ENCODE data around the gene PTTG1.
A peak's percentile ranks its signal among the peaks of the same experiment; 100 is the strongest.
"Not testable (repeated sequence)": the region's sequence is repeated elsewhere in the genome, so short reads cannot be mapped to it uniquely, and the experiment has no call there.

PTTG1 gene

DNA sequence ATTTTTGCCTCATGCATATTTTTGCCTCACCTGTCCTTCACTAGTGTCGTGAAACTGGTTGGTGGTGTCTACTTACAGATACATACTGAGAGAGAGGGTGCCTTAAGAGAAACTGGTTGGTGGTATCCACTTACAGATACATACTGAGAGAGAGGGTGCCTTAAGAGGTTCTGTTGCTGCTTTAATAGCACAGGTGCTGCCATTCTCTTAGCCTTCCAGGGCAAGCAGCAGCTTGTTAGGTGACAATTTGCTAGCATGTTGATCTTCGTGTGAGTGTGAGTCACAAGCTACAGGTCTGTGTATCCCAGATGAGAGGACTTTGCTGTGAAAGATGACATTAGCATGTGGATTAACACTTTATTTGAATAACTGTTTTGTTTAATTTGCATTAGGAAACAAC, 1.4 kb downstream of the PTTG1 start:
- DNase-seq (ENCODE audit: low spot score), result no peak

- no peak for DNase-seq (ENCODE audit: low spot score)
These were observed 6.0 kb downstream of the PTTG1 start for GRCh38 chr5:160427607-160428006.

GRCh38 chr5:160432196-160432595, 10.5 kb downstream of the PTTG1 start:
- DNase-seq (ENCODE audit: low spot score), result no peak

- DNase-seq (ENCODE audit: low spot score), result no peak
These were observed 11.1 kb downstream of the PTTG1 start for GRCh38 chr5:160432787-160433186.

DNA sequence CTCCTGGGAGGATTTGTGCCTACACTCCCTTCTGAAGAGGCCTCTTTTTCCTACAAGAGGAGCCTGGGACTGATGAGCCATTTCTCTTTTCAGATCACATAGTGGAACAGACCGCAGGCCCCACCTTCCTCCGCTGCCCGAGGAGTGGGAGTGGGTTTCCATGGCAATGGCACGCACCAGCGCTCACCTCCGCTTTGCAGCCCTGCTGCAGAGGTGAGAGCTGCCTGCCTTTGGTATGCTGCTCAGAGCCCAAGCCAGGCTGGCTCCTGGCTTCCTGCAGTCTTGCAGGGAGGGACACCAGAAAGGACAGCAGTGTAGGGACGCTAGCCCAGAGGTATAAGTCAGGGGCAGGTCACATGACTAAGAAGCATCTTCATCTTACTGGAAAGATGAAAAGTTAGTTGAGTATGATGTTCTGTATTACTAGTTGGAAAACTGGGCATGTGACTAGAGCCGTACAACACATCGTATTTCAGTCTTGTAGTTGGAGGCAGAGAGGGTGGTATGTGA, 12.4 kb downstream of the PTTG1 start:
- DNase-seq (ENCODE audit: low spot score), result no peak

DNA sequence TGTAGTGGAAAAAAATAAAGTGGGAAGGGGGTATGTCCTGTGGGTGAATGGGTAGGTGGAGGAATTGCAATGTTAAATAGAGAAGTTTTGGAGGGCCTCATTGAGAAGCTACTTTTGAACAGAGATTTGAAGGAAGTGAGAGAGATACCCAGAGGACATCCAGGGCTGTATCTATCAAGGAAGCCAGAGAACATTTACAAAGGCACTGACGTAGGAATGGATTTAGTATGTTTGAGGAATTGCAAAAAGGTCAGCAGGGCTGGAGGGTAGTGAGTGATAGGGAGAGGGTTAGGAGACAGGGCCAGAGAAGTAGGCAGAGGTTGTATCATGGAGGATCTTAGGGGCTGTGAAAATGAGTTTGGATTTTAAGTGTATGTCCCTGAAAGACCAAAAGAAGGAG, 13.9 kb downstream of the PTTG1 start:
- no peak for DNase-seq (ENCODE audit: low spot score)

- DNase-seq (ENCODE audit: low spot score), result no peak
These were observed 14.4 kb downstream of the PTTG1 start for GRCh38 chr5:160436017-160436416.

- not testable (repeated sequence) for DNase-seq (ENCODE audit: low spot score)
These were observed 15.0 kb downstream of the PTTG1 start for GRCh38 chr5:160436661-160437060.

GRCh38 chr5:160437271-160437670, 15.6 kb downstream of the PTTG1 start:
- no peak for DNase-seq (ENCODE audit: low spot score)

DNA sequence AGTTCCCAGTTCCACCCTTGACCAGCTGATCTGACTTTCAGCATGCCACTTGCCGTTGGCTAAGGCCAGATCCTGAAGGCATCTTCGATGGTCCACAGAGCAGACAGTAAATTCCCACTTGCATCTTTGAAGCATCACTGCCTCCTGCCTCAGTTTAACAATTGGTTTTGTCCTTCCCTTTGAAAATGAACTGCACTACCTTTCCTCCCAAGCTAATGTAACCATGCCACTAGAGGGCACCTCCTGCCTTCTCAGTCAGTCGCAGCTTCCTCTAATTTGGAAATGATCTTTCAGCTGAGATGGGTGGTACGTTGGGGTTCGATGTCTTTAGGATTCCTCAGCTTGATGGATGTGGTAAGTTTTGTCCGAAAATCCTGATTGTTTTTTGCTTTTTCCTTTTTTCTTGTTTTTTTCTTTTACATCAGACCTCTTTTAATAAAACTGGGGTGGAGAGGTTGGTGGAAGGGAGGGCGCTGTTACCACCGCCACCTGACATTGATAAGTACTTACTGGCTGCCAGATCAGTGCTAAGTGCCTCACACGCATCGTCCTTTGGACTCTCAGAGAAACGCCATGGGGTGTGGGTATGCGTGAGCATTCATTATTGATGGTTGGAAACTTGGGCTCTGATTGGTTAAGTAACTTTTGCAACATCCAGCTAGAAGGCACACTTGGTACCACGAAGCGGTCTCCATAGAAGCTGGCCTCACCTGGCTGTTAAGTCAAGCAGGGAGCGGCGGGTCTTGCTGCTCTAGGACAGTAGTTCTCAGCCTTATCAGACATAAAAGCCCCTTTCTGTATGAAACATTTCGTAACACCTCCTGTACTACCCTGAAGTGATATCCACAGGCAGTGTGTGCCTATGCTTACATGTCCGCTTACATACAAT, 16.9 kb downstream of the PTTG1 start:
- peak; percentile 47 for DNase-seq (ENCODE audit: low spot score)

DNA sequence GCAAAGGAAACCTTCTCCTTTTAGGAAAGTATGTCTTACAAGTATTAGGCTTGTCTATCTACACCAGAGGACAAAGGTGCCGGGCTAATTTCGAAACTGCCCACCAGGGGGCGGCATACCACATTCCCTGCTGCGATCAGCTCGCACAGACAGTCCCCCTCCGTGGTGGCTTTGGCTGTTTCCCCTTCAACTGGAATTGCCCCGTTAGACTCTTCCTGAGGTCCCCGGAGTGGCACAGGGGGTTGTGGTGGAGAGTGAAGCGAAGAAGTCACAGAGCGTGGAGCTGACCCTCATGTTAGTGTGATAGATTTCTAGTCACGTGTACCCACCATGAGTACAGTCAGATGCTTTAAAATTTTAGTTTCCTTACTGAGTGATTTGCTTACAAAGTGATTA, 17.5 kb downstream of the PTTG1 start:
- peak; percentile 75 for DNase-seq (ENCODE audit: low spot score)

DNA sequence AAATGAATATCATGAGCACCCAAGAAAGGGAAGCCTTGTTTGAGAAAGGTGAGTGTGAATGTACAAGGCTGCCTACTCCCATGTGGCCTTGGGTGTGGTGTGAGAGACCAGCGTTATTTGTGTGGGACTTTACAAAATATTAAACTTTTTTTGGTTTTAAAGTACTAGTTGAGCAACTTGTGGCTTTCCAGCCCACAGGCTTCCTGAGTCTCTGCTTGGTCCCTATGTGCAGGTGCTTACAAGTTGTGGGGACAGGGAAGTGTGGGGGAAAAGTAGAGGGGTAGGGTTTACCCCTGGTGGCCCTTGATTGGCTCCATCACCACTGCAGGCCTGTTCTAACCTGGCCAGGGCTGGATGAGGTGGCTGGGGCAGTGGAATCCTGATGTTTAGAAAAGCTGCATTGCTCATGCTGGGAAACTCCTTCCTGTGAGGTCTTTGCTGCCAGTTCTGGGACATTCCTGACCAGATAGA, 19.7 kb downstream of the PTTG1 start:
- DNase-seq (ENCODE audit: low spot score), result no peak

DNA sequence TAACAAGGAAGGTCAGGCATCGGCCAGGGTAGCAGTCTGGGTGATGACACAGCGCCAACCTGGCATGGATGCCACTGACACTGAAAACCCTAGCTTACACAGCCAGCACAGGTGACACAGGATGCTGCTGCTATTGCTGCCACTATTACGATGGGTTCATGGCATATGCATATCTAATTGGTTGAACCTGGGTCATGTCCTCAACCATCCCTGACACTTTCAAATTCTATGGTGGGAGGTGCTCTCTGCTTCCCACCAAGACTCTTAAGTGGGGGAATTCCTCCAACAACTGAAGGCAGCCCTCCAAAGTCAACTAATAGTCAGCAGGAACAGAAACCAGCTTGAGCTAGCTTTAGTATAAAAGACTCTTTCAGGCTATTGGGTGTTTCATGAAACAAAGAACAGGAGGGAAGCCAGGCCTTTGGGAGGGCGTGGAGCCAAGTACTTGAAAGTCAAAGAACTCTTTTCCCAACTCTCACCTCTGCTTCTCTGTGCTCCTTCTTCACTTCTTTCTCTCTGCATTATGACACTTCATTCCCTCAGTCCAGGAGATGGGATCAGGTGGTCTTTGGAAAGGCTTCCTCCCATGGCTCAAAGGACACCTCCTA, 21.3 kb downstream of the PTTG1 start:
- DNase-seq (ENCODE audit: low spot score), result no peak

DNA sequence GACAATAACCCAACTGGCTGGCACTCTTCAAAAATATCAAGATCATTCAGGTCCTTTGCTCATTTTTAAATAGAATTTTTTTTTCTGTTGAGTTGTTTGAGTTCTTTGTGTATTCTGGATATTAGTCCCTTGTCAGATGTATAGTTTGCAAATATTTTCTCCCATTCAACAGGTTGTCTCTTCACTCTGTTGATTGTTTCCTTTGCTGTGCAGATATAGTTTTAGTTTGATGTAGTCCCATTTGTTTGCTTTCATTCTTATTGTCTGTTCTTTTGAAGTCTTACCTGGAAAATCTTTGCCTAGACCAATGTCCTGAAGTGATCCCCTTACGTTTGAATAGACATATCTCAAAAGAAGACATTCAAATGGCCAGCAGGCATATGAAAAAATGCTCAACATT, 22.8 kb downstream of the PTTG1 start:
- no peak for DNase-seq (ENCODE audit: low spot score)

DNA sequence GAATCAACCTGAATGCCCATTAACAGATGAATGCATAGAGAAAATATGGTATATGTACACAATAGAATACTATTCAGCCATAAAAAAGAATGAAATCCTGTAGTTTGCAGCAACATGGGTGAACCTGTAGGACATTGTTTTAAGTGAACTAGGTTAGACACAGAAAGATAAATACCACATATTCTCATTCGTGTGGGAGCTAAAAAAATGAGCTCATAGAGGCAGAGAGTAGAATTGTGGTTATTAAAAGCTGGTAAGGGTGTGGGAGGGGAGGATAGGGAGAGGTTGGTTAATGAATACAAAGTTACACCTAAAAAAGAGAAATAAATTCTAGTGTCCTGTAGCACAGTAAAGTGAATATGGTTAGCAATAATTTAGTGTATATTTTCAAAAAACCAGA, 23.5 kb downstream of the PTTG1 start:
- no peak for DNase-seq (ENCODE audit: low spot score)

GRCh38 chr5:160445751-160446150, 24.1 kb downstream of the PTTG1 start:
- DNase-seq (ENCODE audit: low spot score), result no peak

DNA sequence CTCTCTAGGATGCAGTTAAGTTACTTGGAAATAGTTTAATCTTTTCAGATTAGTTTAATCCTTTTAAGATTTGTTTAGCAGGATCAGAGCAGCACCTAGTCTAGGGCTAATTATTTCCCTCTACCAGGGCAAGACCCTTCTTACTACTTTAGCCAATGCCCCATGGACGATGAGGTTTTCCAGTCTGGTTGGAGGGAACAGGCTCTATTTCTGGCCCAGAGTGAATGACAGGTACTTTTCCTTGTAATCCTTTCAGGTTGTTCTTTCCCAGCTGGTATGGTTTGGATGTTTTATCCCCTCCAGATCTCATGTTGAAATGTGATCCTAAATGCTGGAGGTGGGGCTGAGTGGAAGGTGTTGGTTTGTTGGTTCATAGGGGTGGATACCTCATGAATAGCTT, 27.2 kb downstream of the PTTG1 start:
- no peak for DNase-seq (ENCODE audit: low spot score)

GRCh38 chr5:160449458-160449857, 27.8 kb downstream of the PTTG1 start:
- no peak for DNase-seq (ENCODE audit: low spot score)

GRCh38 chr5:160450164-160450932, 28.7 kb downstream of the PTTG1 start:
- no peak for DNase-seq (ENCODE audit: low spot score)

- no peak for DNase-seq (ENCODE audit: low spot score)
These were observed 29.6 kb downstream of the PTTG1 start for GRCh38 chr5:160451281-160451680.

GRCh38 chr5:160452036-160452435, 30.4 kb downstream of the PTTG1 start:
- no peak for DNase-seq (ENCODE audit: low spot score)

DNA sequence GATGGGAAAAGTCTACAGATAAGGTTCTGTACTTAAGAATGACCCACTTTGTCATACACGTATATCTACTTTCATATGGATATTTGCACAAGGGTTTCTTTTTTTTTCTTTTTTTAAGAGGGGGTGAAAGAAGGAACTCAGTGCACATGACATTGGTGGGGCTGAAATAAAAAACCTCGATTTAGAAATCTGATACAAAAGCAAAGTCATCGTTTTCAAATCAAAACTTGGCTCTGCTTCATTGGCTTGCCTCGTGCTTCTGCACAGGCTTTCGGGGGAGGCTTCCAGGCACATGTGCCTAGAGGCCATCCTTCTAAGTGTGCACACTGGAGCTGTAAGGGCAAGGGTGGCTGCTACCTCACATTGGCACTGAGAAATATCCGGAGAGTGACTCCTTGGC, 31.1 kb downstream of the PTTG1 start:
- no peak for DNase-seq (ENCODE audit: low spot score)

- DNase-seq (ENCODE audit: low spot score), result no peak
These were observed 32.1 kb downstream of the PTTG1 start for GRCh38 chr5:160453751-160454150.
